Central memory CD4-positive, alpha-beta T cell (primary cell): ENCODE measurements around the gene SMC3.
"Not testable (repeated sequence)": the region's sequence is repeated elsewhere in the genome, so short reads cannot be mapped to it uniquely, and the experiment has no call there.

Experiments
- DNase-seq: peaks from one replicate; pipeline ENCODE4 v3.0.0; 2022

The SMC3 gene

DNA sequence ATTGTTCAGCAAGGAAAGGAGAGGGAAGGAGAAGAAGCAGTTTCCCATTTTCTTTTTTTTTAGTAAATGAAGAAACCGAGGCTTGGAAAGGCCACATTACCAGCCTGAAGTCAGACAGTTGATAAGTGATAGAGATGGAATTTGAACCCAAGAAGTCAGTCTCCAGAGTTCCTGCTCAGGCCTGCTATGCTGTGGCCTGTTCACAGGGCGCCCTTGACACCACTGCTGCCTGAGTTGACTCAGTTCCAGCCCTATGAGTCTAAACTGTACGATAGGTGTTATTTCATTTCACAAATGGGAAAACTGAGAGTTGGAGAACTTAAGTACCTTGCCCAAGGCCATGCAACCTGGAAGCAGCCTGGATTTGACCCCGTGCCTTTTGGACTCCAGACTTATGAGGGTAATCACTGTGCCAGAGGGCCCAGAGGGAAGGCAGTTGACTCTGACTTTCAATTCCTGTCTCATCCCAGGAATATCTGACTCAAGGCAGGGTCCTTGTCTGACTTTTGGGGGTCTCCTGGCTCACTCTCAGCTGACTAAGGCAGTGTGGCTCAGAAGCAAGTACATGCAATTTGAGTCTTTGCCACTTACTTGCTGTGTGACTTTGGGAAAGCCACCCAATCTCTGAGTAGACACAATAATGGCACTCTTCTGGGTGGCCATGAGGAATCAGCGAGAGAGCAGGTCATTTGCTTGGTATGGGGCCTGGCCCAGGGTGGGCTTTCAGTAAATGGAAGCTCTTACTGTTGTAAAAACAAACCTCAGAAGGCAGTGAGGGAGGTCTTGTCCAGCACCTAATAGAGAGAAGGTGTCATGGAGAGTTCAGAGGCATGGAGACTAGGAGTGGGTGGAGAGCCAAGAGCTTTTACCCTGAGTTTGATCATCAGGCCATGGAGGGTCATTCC is 58.7 kb downstream of the SMC3 start:
- DNase-seq = no peak

DNA sequence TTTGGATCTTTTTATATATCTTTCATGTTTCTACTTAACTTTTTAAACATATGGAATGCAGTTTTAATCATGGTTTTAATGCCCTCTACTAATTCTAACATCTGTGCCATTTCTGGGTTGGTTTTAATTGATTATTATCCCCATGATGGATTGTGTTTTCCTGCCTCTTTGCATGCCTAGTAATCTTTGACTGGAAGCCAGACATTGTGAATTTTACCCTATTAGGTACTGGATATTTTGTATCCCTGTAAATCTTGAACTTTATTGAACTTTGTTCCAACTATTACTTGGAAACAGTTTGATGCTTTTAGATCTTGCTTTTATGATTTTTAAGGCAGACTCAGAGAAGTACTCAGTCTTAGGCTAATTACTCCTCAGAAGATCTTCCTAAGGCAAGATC is 60.7 kb downstream of the SMC3 start:
- DNase-seq = no peak

DNA sequence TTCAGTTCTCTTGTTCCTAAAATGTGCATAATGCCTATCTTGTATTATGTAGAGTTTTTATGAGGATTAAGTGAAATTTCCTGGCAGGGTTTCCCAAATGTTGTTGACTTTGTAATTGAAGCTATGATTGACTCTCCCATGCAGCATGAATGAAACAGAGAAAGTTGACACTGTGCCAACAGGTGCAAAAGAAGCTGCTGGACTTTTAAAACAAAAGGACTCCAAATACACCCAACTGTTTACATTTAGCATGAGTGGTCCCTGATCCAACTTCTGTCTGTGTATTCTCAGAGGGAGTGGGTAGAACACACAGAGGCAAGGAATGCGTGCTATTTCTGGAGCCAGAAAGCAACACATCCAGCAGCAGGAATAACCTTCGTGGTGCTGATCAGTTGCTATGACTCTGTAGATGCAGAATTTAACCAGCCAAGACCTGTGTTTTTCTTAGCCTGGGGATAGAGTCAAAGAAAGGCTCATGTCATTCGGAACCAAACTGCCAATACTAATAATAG is 62.2 kb downstream of the SMC3 start:
- DNase-seq = no peak

DNA sequence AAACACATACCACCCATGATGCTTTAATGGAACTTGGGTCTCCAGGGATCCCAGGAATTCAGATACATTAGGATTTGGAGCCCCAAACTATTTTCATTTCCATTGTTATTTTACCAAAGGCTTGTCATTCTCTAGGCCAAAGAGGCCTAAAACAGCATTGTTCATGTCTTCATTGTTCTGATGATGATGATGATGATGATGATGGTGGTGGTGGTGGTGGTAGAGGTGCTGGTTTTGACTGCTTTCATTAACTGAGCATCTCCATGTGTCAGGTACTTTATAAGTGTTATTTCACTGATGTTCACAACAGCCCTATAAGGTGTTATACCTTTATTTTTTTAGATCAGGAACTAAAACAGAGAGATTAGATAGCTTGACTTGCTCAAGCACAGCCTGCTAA is 64.4 kb downstream of the SMC3 start:
- DNase-seq = no peak

DNA sequence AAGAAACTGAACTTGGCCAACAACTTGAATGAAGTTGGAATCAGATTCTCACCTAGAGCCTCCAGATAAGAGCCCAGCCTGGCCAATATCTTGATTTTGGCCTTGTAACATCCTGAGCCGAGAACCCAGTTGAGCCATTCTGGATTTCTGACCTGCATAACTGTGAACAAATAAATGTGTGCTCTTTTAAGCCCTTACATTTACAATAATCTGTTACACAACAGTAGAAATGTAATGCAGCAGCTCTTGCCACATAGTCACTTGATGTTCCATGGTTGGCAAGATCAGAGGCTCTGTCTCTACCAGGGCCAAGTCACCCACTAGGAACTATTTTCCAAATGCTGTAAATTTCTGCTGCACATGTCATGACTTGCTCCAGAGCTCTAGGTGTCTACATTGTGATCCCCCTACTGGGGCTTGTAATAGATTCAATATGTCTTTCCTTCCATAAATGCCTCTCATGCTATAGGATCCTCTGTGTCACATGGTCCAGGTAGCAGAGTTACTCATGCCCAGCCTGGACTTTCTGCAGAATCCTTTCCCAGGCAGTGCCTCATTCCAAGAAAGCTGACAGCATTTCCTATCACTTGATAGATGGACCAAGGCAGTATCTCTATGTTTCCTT is 65.2 kb downstream of the SMC3 start:
- DNase-seq = no peak

DNA sequence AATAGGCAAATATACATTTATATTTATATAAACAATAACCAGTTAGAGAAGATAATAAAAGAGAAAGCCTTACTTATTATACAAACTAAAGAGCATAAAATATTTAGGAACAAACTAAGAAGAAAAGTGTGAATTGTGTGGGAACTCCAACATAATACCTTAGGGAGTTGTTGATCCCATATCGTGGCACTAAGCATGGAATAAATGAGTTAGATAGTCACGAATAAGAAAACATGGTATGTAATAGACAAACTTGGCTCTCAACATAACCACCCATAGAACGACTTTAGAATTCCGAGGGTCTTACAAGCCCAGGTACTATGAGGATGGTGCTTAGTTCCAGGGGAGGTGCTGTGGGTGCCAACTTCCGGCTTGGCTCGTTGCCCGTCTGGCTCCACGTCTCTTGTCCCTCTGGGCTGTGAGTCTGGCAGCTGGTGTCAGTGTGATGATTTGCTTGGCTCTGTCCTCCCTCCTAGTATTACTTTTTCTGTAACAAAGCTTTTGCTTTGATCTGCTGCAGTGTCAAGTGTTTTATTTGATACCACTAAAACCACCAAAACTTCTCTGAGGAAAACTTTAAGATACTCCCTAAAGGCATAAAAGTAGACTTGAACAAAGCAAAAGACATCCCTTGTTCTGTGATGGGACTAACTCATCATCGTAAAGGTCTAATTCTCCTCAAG is 67.2 kb downstream of the SMC3 start:
- DNase-seq = no peak

DNA sequence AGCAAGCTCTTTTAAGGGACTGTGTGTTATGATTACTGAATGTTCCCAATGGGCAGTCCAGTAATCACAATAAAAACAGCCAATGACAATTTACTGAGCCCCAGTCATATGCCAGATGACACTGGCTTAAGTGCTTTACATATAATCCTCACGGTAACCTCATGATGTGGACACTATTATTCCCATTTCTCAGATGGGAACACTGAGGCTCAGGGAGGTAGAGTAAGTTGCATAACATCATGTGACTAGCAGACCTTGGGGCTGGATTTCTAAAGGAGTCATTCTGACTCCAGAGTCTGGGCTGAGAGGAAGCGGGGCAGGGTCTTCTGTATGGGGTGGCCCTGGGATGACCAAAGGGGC is 69.1 kb downstream of the SMC3 start:
- DNase-seq = no peak

DNA sequence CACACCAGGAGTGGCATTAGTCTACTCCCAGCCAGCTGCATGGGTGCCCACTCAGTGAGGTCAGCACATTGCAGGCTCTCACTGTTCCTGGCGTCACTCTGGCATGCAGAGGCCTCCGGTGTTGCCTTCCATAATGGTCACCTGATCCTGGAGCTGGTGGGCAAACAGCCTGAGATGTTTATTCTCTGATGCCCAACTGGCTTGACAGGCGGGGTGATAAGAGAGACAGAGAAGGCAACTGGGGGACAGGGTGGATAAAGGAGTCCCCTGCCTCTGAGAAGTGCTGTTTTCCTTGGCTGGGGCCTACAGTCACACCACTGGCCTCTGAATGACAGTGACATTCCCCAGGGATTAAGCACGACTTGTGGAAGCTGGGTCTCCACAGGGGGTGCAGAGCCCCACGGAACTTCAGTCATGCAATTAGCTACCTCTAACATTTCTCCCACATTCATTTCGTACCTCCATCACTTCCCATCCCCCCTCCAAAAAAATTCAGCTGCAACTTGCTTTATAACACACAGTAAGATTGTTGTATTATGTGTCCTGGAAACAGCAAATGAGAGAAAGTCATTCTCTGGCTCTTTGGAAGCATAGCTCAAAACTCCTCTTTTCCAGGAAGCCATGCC is 69.5 kb downstream of the SMC3 start:
- DNase-seq = no peak

DNA sequence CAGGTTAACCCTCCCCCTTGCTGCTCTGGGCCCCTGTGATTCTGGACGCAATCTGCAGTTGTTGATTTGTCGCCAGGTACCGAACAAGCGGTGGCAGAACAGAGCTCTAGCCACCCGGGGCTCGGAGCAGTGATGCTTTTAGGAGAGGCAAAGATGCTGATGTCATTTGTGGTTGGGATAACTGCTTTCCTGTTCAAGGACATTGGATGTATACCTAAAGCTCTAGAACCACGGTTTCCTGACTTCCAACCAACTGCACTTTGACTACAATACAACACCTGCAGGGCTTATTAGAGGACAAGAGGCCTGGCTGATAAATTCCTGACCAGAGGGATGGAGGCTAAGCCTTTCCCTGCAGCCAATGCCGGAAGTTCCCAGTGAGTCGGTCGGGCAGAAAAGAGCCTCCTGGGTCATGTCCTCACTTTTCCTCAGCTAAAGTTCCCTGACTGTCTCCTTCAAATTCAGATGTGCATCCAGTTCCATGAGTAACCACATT is 70.1 kb downstream of the SMC3 start:
- DNase-seq = no peak

DNA sequence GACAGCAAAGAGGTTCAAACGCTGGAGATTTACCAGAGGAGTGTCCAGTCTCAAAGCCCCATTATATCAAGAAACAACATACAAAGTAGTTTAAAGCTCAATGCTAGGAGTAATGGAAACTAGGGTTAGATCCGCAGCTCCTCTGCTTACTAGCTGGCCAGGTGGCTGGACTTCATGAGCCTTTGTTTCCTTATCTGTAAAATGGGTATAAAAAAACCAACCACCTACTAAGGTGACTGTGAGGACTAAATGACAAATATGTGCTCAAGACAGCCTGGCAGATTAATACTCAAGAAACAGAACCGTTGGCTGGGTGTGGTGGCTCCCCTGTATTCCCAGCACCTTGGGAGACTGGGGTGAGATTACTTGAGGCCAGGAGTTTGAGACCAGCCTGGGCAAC is 70.8 kb downstream of the SMC3 start:
- DNase-seq = no peak

DNA sequence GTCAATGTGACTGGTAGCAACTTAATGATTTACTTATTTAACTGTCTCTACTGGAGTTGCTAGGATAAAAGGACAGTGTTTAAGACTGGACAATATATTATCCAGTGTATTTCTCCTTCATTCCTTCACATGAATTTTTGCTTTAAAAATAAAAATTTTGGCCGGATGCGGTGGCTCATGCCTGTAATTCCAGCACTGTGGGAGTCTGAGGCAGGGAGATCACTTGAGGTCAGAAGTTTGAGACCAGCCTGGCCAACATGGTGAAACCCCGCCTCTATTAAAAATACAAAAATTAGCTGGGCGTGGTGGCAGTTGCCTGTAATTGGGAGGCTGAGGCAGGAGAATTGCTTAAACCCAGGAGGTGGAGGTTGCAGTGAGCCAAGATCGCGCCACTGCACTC is 71.6 kb downstream of the SMC3 start:
- DNase-seq = not testable (repeated sequence)

DNA sequence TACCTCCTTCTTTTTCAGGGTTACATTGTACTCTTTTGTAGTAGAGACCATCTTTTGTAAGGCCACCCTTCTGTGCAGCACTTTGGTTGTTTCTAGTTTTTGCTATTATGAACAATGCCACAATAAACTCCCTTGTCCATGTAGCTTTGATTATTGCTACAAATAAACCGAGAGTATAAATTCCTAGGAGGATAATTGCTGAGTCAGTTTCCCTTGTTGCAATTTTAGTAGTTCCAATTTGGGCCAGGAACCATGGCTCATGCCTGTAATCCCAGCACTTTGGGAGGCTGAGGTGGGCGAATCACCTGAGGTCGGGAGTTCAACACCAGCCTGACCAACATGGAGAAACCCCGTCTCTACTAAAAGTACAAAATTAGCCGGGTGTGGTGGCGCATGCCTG is 72.4 kb downstream of the SMC3 start:
- DNase-seq = not testable (repeated sequence)

DNA sequence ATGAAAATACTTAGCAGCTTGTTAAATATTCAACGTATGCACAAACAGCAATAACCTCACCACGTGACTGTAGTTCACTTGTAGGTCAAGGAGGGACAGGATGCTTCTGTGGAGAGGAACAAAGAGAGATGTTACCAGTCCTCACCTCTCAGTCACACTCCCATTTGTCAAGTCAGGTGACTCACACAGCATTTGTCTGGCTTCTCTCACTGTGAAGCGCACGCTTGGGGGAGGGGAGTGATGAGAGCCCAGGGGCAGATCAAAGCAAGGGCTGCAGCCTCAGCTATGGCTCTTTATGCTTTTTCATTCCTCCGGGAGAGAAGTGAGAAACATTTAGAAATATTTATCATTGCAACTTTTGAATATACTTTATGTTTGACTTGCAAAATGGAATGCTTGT is 73.8 kb downstream of the SMC3 start:
- peak; percentile 20 for DNase-seq

DNA sequence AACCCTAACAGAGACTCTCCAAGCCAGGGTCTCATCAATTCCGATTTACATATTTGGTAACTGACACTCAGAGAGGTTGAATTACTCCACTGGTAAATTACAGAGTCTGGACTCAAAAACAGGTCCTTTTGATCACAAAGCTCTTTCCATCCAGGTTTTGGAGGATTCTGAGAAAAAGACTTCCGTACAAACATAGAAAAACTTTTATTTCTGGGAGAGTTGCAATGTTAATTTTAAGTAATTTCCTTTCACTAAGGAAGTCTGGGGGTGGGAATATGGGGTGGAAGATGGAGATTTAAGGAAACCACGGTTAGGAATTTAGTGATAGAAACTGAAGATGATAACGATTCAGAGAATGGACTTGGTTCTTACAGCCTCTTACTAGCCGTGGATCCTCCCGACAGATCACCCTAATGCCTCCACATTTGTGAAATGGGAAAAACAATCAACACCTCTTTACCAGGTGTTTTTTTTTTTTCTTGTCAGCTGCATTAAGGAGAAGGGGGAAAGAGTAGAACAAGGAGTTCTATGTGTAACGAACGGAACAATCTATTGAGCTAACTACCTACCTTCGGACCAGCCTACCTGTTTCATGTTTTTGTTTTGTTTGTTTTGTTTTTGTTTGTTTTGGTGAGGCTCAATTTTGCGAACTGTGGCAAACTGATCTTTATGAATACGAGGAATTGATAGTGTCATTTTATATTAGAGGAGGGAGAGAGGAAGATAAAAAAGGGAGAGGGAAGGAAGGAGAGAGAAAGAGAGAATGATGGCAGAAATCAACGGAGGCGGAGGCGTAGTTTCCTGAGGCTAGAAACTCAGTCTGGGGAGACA is 74.9 kb downstream of the SMC3 start:
- DNase-seq = no peak

DNA sequence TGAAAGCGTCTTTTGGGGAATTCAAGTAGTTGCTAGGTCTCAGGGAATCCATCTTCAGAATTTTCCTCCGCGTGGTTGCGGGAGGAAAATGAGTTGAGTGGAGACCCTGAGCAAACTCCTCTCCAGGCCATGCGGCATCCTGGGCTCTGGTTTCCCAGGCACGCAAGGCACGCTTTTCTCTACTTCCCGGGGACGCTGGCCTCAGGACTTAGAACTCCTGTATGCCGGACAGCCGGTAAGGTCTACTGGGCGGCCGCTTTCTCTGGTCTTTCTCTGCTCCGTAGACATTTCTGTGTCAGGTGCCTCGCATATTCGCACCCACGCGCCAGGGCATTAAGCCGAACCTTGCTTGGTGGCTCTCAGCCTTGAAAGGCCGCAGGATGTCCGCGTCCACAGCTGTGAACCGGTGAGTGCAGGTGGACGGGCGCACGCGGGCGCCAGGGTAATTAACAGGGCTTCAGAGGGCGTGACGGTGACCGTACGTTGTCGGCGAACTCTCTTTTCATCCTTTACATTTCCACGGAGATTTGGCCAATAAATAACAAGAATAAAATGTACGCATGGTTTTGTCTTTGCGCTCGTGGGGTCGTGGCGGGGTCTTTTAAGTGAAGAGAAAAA is 75.6 kb downstream of the SMC3 start:
- DNase-seq = no peak

DNA sequence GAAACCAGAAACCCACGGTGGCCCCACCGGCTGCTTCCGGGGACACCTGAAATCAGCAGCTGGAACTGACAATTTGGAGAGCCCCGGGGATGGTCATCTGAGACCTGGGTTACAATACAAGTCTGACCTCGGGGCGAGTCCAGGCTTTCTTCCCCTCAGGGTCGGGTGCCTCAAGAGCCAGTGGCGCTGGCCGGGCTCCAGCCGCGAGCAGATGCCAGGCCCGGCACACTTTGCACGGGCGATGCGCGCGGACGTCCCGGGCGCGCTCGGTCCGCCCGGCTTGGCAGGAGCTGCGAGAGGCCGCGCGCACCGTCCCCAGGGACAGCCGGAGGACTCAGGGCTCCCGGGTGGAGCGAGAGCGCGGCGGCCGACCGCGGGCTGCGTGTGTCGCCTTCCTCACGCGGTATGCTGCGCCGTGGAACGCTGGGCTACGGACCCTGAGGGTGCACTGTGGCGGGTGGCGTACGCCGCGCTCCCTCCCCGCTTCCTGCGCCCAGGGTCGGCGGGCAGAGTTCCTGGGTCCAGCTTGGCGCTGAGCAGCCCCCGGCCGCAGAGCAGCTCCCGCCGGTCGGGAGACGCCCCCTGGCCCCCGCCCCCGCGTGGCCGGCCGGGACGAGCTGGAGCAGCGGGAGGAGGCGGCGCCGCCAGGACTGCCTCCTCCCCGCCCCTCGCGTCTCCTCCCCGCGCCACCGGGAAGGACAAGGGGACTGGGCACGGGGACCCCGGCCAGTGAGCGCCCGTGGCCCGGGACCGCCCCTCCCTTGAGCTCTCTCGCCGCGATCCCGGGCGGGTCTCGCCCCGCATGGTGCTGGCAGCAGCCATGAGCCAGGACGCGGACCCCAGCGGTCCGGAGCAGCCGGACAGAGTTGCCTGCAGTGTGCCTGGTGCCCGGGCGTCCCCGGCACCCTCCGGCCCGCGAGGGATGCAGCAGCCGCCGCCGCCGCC is 76.4 kb downstream of the SMC3 start, which contains the start of gene RBM20:
Gene RBM20 (plus strand): TSS at position 684 of the 945 bp plus-strand sequence. CDS start 119 bp downstream, at position 803.
- peak; percentile 13 for DNase-seq

DNA sequence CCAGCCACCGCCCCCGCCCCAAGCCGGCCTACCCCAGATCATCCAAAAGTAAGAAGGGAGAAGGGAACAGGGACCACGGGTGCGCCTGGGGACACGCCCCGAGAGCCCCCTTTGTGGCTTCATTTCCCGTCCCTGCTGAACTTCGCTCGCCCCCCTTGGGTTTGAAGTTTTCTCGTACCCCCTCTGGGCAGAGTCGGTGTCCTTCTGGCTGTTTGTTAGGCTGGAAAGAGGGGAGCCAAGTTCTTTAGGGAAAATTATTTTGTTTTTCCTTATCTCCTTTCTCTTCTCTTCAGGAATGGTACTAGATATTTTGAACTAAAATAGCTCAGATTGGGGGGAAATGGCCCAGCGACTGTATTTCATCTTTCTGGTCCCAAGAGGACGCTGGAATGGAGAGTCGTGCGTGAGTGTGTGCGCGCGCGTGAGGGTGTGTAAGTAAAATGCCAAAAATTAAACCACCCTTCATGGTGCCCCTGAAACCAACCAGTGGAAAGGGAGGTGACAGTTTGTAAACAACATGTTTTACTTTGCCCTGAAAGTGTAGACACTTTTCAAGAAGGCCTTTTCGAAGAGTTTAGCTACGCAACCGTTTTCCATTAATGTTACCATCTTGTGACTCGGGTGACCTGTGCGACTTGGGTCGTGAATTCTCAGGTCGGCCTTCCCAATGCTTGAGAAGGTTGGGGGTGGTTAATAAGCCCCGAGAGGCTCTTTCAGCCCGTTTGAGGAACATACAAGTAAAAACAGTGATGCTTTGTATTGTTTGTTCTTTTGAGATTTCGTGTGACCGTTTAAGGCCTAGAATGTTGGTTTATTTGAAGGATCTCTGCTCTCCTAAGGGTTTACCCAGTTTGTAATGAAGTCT is 77.3 kb downstream of the SMC3 start:
- no peak for DNase-seq

DNA sequence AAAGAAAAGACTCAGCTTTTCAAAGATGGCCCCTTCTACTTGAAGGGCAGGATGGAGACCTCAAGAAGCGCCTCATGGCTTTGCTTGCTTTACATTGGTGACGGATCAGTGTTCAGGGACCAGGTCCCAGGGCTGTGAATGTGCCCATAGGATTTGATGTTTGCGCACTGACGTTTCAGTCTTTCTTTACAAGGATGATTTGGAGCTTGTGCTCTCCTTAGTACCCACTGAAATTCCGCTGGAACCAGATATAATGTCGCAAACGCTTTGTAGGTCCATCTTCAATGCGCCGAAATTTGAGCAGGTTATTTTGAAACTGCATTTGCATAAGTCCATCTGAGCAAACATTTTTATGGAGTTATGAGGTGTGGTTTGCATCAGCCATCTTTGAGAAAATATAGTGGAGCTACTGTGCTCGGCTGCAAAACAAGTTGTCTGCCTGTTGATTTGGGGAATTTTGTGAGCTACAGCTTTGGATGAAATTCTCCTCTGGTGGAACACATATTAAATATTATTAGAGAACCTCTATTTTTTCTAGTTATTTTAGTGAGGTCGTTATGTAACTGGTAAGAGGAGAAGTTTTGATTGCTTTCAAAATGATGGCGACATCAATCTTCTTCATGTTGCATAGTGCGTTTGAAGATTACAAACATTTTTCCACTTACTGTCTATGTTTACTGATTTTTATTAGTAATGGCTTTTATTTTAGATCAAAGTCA is 79.1 kb downstream of the SMC3 start:
- DNase-seq = no peak

DNA sequence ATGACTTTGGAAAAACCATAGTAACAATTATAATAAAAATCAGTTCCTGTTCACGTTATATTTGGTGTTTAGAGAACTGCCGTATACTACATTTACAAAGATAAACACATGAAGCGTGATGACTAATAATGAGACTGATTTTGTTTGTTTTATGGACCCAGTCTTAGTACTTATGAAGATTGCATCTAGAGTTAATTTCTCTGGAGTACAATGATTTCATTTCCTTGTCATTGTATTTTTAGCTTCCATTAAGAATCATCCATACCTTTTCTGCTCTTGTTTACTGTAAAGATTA is 79.6 kb downstream of the SMC3 start:
- no peak for DNase-seq
